Adrenal gland (tissue), 5 donors: Measurements from ENCODE around the gene MOV10L1.

Experiments used
- POLR2A ChIP-seq, 2 donors: fragments of 450-650 bp; IDR thresholded peaks; one replicate each; pipeline ENCODE4 v1.6.1; 2017; ENCODE audit warnings: antibody characterized with exemption in 2 of 2, mild to moderate bottlenecking in 2 of 2, moderate library complexity in 1 of 2
- TF ChIP-seq, protein P1 (sequence below), 6 experiments: fragments of 450-650 bp in 4 of 6; fragments of 200-600 bp in 2 of 6; sonication (generic) in 1 of 6; IDR thresholded peaks; 1 replicate in 5 of 6; 2 replicates in 1 of 6; pipeline versions ENCODE4 v1.5.1 to v1.8.0; 2016 to 2021; ENCODE audit warnings: antibody characterized with exemption in 6 of 6, mild to moderate bottlenecking in 2 of 6, moderate library complexity in 1 of 6
- donor health status: DM: no; HTN: no; CAD: no.

- TF ChIP-seq, protein P1, sequence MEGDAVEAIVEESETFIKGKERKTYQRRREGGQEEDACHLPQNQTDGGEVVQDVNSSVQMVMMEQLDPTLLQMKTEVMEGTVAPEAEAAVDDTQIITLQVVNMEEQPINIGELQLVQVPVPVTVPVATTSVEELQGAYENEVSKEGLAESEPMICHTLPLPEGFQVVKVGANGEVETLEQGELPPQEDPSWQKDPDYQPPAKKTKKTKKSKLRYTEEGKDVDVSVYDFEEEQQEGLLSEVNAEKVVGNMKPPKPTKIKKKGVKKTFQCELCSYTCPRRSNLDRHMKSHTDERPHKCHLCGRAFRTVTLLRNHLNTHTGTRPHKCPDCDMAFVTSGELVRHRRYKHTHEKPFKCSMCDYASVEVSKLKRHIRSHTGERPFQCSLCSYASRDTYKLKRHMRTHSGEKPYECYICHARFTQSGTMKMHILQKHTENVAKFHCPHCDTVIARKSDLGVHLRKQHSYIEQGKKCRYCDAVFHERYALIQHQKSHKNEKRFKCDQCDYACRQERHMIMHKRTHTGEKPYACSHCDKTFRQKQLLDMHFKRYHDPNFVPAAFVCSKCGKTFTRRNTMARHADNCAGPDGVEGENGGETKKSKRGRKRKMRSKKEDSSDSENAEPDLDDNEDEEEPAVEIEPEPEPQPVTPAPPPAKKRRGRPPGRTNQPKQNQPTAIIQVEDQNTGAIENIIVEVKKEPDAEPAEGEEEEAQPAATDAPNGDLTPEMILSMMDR (IDR thresholded peaks at IDR 0.05) = no peak
- no peak for TF ChIP-seq POLR2A (IDR thresholded peaks at IDR 0.05)
Observed at GRCh38 chr22:50141462-50141861, 51.7 kb downstream of the MOV10L1 start.
